Liver (tissue), 9 donors: ENCODE results near the gene AP3B1. TPM values are rescaled to one million over a fixed set of nuclear protein-coding genes. Genes with fewer than 3 reads are reported as not detected.

Source experiments
- DNase-seq: peaks from one replicate; pipeline ENCODE4 v3.0.0-alpha.2; 2017; ENCODE audit warnings: low spot score
- H3K27ac ChIP-seq, 2 donors: one replicate each; pipeline ENCODE4 v1.7.0; 2013; ENCODE audit warnings: inconsistent platforms in 2 of 2, low read length in 2 of 2, control low read depth in 1 of 2, low read depth in 1 of 2, mild to moderate bottlenecking in 1 of 2
- H3K27me3 ChIP-seq, 4 donors: one replicate each; pipeline versions ENCODE4 v1.6.1 to v1.7.0; 2013; ENCODE audit warnings: low read length in 3 of 4, inconsistent platforms in 1 of 4, mild to moderate bottlenecking in 1 of 4, moderate library complexity in 1 of 4; ENCODE audit not compliant: control insufficient read depth in 4 of 4, insufficient read depth in 4 of 4
- H3K36me3 ChIP-seq, 4 donors: one replicate each; pipeline versions ENCODE4 v1.6.1 to v1.7.0; 2013; ENCODE audit warnings: low read length in 3 of 4, mild to moderate bottlenecking in 3 of 4, low read depth in 1 of 4, moderate library complexity in 1 of 4; ENCODE audit not compliant: control insufficient read depth in 4 of 4, insufficient read depth in 3 of 4
- H3K4me1 ChIP-seq, 4 donors: one replicate each; pipeline versions ENCODE4 v1.6.1 to v1.7.0; 2013; ENCODE audit warnings: low read length in 3 of 4, mild to moderate bottlenecking in 3 of 4, moderate library complexity in 1 of 4; ENCODE audit not compliant: control insufficient read depth in 4 of 4, insufficient read depth in 4 of 4
- H3K4me3 ChIP-seq, 3 donors: one replicate each; pipeline versions ENCODE4 v1.6.1 to v1.7.0; 2013; ENCODE audit warnings: low read length in 3 of 3, control low read depth in 1 of 3, low read depth in 1 of 3, mild to moderate bottlenecking in 1 of 3
- H3K9ac ChIP-seq, 2 donors: one replicate each; pipeline ENCODE4 v1.7.0; 2013; ENCODE audit warnings: low read length in 2 of 2, mild to moderate bottlenecking in 2 of 2, moderate library complexity in 2 of 2, control low read depth in 1 of 2, low read depth in 1 of 2
- H3K9me3 ChIP-seq, 4 donors: one replicate each; pipeline versions ENCODE4 v1.6.1 to v1.7.0; 2013; ENCODE audit warnings: low read length in 3 of 4; ENCODE audit not compliant: control insufficient read depth in 4 of 4
- ATF3 ChIP-seq: IDR thresholded peaks from 2 replicates; pipeline ENCODE4 v1.6.1; 2016; ENCODE audit warnings: antibody characterized with exemption
- CTCF ChIP-seq: fragments of 150-350 bp; IDR thresholded peaks from 2 replicates; pipeline ENCODE4 v1.5.1; 2017; ENCODE audit warnings: improper control_type of control experiment, low read depth, low read length; ENCODE audit not compliant: missing input control
- EGR1 ChIP-seq, 2 donors: IDR thresholded peaks; 2 replicates each; pipeline ENCODE4 v1.6.1; 2016 to 2018; ENCODE audit warnings: antibody characterized with exemption in 2 of 2, low read depth in 2 of 2
- FOXA1 ChIP-seq: IDR thresholded peaks from 2 replicates; pipeline ENCODE4 v1.6.1; 2016; ENCODE audit warnings: antibody characterized with exemption
- FOXA2 ChIP-seq: IDR thresholded peaks from 2 replicates; pipeline ENCODE4 v1.6.1; 2016; ENCODE audit warnings: antibody characterized with exemption
- GABPA ChIP-seq, 2 donors: IDR thresholded peaks in 1 of 2; conservative IDR thresholded peaks in 1 of 2; 2 replicates each; pipeline ENCODE4 v1.6.1; 2016; ENCODE audit warnings: antibody characterized with exemption in 2 of 2, mild to moderate bottlenecking in 1 of 2, moderate library complexity in 1 of 2
- HNF4A ChIP-seq, 2 donors: conservative IDR thresholded peaks; 2 replicates each; pipeline ENCODE4 v1.6.1; 2016; ENCODE audit warnings: antibody characterized with exemption in 2 of 2, mild to moderate bottlenecking in 2 of 2
- HNF4G ChIP-seq: IDR thresholded peaks from 2 replicates; pipeline ENCODE4 v1.6.1; 2016; ENCODE audit warnings: antibody characterized with exemption
- JUND ChIP-seq, 2 donors: IDR thresholded peaks; 2 replicates each; pipeline ENCODE4 v1.6.1; 2016; ENCODE audit warnings: antibody characterized with exemption in 2 of 2
- MAX ChIP-seq: IDR thresholded peaks from 2 replicates; pipeline ENCODE4 v1.6.1; 2016; ENCODE audit warnings: antibody characterized with exemption
- NR2F2 ChIP-seq: IDR thresholded peaks from 2 replicates; pipeline ENCODE4 v1.6.1; 2016; ENCODE audit warnings: antibody characterized with exemption
- RAD21 ChIP-seq, 2 donors: IDR thresholded peaks; 2 replicates each; pipeline ENCODE4 v1.6.1; 2016; ENCODE audit warnings: antibody characterized with exemption in 2 of 2, mild to moderate bottlenecking in 2 of 2
- REST ChIP-seq: IDR thresholded peaks from 2 replicates; pipeline ENCODE4 v1.6.1; 2016; ENCODE audit warnings: antibody characterized with exemption, mild to moderate bottlenecking
- RXRA ChIP-seq, 2 donors: IDR thresholded peaks; 2 replicates each; pipeline ENCODE4 v1.6.1; 2017 to 2018; ENCODE audit warnings: antibody characterized with exemption in 2 of 2, mild to moderate bottlenecking in 1 of 2
- SP1 ChIP-seq: IDR thresholded peaks from 2 replicates; pipeline ENCODE4 v1.6.1; 2018; ENCODE audit warnings: antibody characterized with exemption, mild to moderate bottlenecking
- TAF1 ChIP-seq: conservative IDR thresholded peaks from 2 replicates; pipeline ENCODE4 v1.6.1; 2016; ENCODE audit warnings: antibody characterized with exemption, mild to moderate bottlenecking
- YY1 ChIP-seq: IDR thresholded peaks from 2 replicates; pipeline ENCODE4 v1.6.1; 2016; ENCODE audit warnings: antibody characterized with exemption, mild to moderate bottlenecking
- ZBTB33 ChIP-seq: IDR thresholded peaks from 2 replicates; pipeline ENCODE4 v1.6.1; 2016; ENCODE audit warnings: antibody characterized with exemption
- WGBS: extraction: QIAGEN DNeasy Blood & Tissue Kit; methylation state at CpG from one replicate; pipeline ENCODE4 v1.1.7; 2013; 5-methylcytosine and 5-hydroxymethylcytosine counted together
- polyA plus RNA-seq, 2 donors: library from polyadenylated mRNA; stranded (reverse) in 1 of 2; unstranded in 1 of 2; fragments of 200-250 nt in 1 of 2; fragments of >200 nt in 1 of 2; fragmentation: Nextera tagmentation in 1 of 2; extraction: Ambion mirVana in 1 of 2; gene quantifications; one replicate each; pipeline versions ENCODE4 v1.2.1 to v1.2.3, GENCODE V29; 2013 to 2015
- total RNA-seq, 2 donors: library from RNA; depleted of rRNA; stranded (reverse); fragments of >200 nt; gene quantifications; one replicate each; pipeline ENCODE4 v1.2.3, GENCODE V29; 2014
- donor health status: healthy.
- donor health status: healthy.
- donor health status: healthy.
- donor health status: healthy.
- donor health status: healthy.

AP3B1 gene
- total and polyA plus RNA-seq, 4 donors, result 8.2 to 23.1 (median 14.4) TPM

- Histone ChIP-seq H3K27ac (no peak overlapping the region), H3K4me3 (no peak overlapping the region), H3K9me3 (no peaks in the 10 kb centered on the region), H3K4me1 (peaks cover 0 to 1% (median 0%) of the 10 kb centered on the region in 4 donors), H3K9ac (no peak overlapping the region), H3K27me3 (no peaks in the 10 kb centered on the region), H3K36me3 (no peaks in the 10 kb centered on the region)
- TF ChIP-seq GABPA (IDR thresholded peaks at IDR 0.05 in 1 of 2, conservative IDR thresholded peaks at IDR 0.05 in 1 of 2) (no peak), RXRA (IDR thresholded peaks at IDR 0.05) (no peak)
- no peak for DNase-seq
- 44% methylated on average over 2 of the region's 2 CpGs for WGBS
Measured at GRCh38 chr5:78280261-78280660, 14.2 kb downstream of the AP3B1 start.

- H3K27ac ChIP-seq, result no peak overlapping the region
- TF ChIP-seq JUND (IDR thresholded peaks at IDR 0.05) (no peak), YY1 (no peak), SP1 (no peak), FOXA1 (no peak), RXRA (IDR thresholded peaks at IDR 0.05) (no peak)
- WGBS, result 99% methylated on average over 5 of the region's 5 CpGs
- H3K9ac ChIP-seq, result no peak overlapping the region
- no peak overlapping the region for H3K4me3 ChIP-seq
- DNase-seq, result no peak
- H3K27me3 ChIP-seq, result no peaks in the 10 kb centered on the region
- H3K36me3 ChIP-seq, result no peaks in the 10 kb centered on the region
- peaks cover 0 to 3% (median 0%) of the 10 kb centered on the region in 4 donors for H3K4me1 ChIP-seq
- H3K9me3 ChIP-seq, result no peaks in the 10 kb centered on the region
Measured at GRCh38 chr5:78279194-78279593, 15.3 kb downstream of the AP3B1 start.

GRCh38 chr5:78277715-78278114 lies 16.8 kb downstream of the AP3B1 start:
- H3K4me3 ChIP-seq, result no peak overlapping the region
- no peak overlapping the region for H3K27ac ChIP-seq
- no peaks in the 10 kb centered on the region for H3K36me3 ChIP-seq
- H3K9me3 ChIP-seq, result no peaks in the 10 kb centered on the region
- H3K4me1 ChIP-seq, result peaks cover 0 to 3% (median 0%) of the 10 kb centered on the region in 4 donors
- H3K9ac ChIP-seq, result no peak overlapping the region
- no peaks in the 10 kb centered on the region for H3K27me3 ChIP-seq
- WGBS, result 98% methylated on average over 1 of the region's 1 CpG
- DNase-seq, result no peak
- no peak for TF ChIP-seq REST
- TF ChIP-seq ZBTB33, result no peak
- TF ChIP-seq EGR1 (IDR thresholded peaks at IDR 0.05; ENCODE audit: low read depth in 2 of 2), result no peak
- no peak for TF ChIP-seq FOXA1
- TF ChIP-seq GABPA (IDR thresholded peaks at IDR 0.05 in 1 of 2, conservative IDR thresholded peaks at IDR 0.05 in 1 of 2), result no peak
- TF ChIP-seq RAD21 (IDR thresholded peaks at IDR 0.05), result no peak
- no peak for TF ChIP-seq FOXA2
- TF ChIP-seq TAF1, result no peak
- TF ChIP-seq SP1, result no peak
- no peak for TF ChIP-seq HNF4A (conservative IDR thresholded peaks at IDR 0.05)
- TF ChIP-seq CTCF, result no peak
- no peak for TF ChIP-seq HNF4G
- no peak for TF ChIP-seq NR2F2
- TF ChIP-seq MAX, result no peak
- no peak for TF ChIP-seq RXRA (IDR thresholded peaks at IDR 0.05)
- no peak for TF ChIP-seq JUND (IDR thresholded peaks at IDR 0.05)
- TF ChIP-seq YY1, result no peak
- no peak for TF ChIP-seq ATF3
